Measurements from ENCODE around the gene SHROOM1.

Gene SHROOM1

GRCh38 chr5:132825834-132826391 is 4.5 kb downstream of the SHROOM1 start:
- TF ChIP-seq CTCF (IDR thresholded peaks at IDR 0.05; ENCODE audit: control insufficient read depth, extremely low read depth, insufficient read depth): no peak
- no peak overlapping the region for H3K4me3 ChIP-seq (ENCODE audit: low read depth, low read length)
- no peak for DNase-seq (ENCODE audit: low read depth)

GRCh38 chr5:132825033-132825833 is 5.2 kb downstream of the SHROOM1 start:
- no peak for DNase-seq (ENCODE audit: low read depth)
- H3K4me3 ChIP-seq (ENCODE audit: low read depth, low read length): no peak overlapping the region
- TF ChIP-seq CTCF (IDR thresholded peaks at IDR 0.05; ENCODE audit: control insufficient read depth, extremely low read depth, insufficient read depth): no peak

GRCh38 chr5:132824426-132824825 is 6.0 kb downstream of the SHROOM1 start:
- H3K4me3 ChIP-seq (ENCODE audit: low read depth, low read length): no peak overlapping the region
- TF ChIP-seq CTCF (IDR thresholded peaks at IDR 0.05; ENCODE audit: control insufficient read depth, extremely low read depth, insufficient read depth): no peak
- DNase-seq (ENCODE audit: low read depth): no peak

GRCh38 chr5:132823481-132824050 is 6.9 kb downstream of the SHROOM1 start:
- no peak for TF ChIP-seq CTCF (IDR thresholded peaks at IDR 0.05; ENCODE audit: control insufficient read depth, extremely low read depth, insufficient read depth)
- DNase-seq (ENCODE audit: low read depth): no peak
- no peak overlapping the region for H3K4me3 ChIP-seq (ENCODE audit: low read depth, low read length)

- DNase-seq (ENCODE audit: low read depth): no peak
- no peak overlapping the region for H3K4me3 ChIP-seq (ENCODE audit: low read depth, low read length)
- TF ChIP-seq CTCF (IDR thresholded peaks at IDR 0.05; ENCODE audit: control insufficient read depth, extremely low read depth, insufficient read depth): no peak
Measured at GRCh38 chr5:132822650-132823480, 7.6 kb downstream of the SHROOM1 start.

- TF ChIP-seq CTCF (IDR thresholded peaks at IDR 0.05; ENCODE audit: control insufficient read depth, extremely low read depth, insufficient read depth): no peak
- no peak overlapping the region for H3K4me3 ChIP-seq (ENCODE audit: low read depth, low read length)
- no peak for DNase-seq (ENCODE audit: low read depth)
Measured at GRCh38 chr5:132821791-132822190, 8.7 kb downstream of the SHROOM1 start.

Data from LNCaP clone FGC (cell line).